PFSK-1 (cell line): ENCODE data around the gene PSD.

ENCODE experiments used
- POLR2AphosphoS5 ChIP-seq: IDR thresholded peaks from 2 replicates; pipeline ENCODE4 v1.6.1; 2012; ENCODE audit warnings: low read depth, mild to moderate bottlenecking, control low read depth, low read length, moderate library complexity
- SIN3A ChIP-seq: IDR thresholded peaks from 2 replicates; pipeline ENCODE4 v1.6.1; 2012; ENCODE audit warnings: mild to moderate bottlenecking, low read length, moderate library complexity, borderline replicate concordance; ENCODE audit not compliant: insufficient read depth
- TAF1 ChIP-seq: IDR thresholded peaks from 2 replicates; pipeline ENCODE4 v1.6.1; 2012; ENCODE audit warnings: low read length, control low read depth, borderline replicate concordance; ENCODE audit not compliant: insufficient read depth
- TF ChIP-seq, protein P1 (sequence below), 2 experiments: IDR thresholded peaks; 2 replicates each; pipeline versions ENCODE4 v1.6.1 to v1.8.0; 2011 to 2012; ENCODE audit warnings: low read depth in 2 of 2, low read length in 2 of 2, control low read depth in 1 of 2, inconsistent platforms in 1 of 2, mild to moderate bottlenecking in 1 of 2, moderate library complexity in 1 of 2; ENCODE audit not compliant: insufficient read depth in 1 of 2

DNA sequence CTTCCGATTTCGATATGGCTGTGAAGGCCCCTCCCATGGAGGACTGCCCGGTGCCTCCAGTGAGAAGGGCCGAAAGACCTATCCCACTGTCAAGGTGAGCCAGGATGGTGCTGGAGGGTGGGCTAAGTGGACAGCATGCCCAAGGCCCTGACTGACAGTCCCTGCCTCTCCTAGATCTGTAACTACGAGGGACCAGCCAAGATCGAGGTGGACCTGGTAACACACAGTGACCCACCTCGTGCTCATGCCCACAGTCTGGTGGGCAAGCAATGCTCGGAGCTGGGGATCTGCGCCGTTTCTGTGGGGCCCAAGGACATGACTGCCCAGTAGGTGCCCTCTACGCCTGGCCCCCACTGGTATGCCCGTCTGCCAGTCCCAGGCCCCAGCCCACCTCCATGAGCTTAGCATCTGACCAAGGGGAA is 21.8 kb downstream of the PSD start:
- TF ChIP-seq, protein P1, sequence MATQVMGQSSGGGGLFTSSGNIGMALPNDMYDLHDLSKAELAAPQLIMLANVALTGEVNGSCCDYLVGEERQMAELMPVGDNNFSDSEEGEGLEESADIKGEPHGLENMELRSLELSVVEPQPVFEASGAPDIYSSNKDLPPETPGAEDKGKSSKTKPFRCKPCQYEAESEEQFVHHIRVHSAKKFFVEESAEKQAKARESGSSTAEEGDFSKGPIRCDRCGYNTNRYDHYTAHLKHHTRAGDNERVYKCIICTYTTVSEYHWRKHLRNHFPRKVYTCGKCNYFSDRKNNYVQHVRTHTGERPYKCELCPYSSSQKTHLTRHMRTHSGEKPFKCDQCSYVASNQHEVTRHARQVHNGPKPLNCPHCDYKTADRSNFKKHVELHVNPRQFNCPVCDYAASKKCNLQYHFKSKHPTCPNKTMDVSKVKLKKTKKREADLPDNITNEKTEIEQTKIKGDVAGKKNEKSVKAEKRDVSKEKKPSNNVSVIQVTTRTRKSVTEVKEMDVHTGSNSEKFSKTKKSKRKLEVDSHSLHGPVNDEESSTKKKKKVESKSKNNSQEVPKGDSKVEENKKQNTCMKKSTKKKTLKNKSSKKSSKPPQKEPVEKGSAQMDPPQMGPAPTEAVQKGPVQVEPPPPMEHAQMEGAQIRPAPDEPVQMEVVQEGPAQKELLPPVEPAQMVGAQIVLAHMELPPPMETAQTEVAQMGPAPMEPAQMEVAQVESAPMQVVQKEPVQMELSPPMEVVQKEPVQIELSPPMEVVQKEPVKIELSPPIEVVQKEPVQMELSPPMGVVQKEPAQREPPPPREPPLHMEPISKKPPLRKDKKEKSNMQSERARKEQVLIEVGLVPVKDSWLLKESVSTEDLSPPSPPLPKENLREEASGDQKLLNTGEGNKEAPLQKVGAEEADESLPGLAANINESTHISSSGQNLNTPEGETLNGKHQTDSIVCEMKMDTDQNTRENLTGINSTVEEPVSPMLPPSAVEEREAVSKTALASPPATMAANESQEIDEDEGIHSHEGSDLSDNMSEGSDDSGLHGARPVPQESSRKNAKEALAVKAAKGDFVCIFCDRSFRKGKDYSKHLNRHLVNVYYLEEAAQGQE (IDR thresholded peaks at IDR 0.05; ENCODE audit: insufficient read depth in 1 of 2, low read depth in 2 of 2, low read length in 2 of 2) = no peak
- no peak for TF ChIP-seq POLR2AphosphoS5
- no peak for TF ChIP-seq SIN3A
- TF ChIP-seq TAF1 = no peak
